ENCODE results near the gene PACC1. TPM values are rescaled to one million over a fixed set of nuclear protein-coding genes. Genes with fewer than 3 reads are reported as not detected.

PACC1 gene
- total and polyA plus RNA-seq, 2 experiments from 2014 or later, result 9.4 to 10.4 TPM

- TF ChIP-seq, protein P1, sequence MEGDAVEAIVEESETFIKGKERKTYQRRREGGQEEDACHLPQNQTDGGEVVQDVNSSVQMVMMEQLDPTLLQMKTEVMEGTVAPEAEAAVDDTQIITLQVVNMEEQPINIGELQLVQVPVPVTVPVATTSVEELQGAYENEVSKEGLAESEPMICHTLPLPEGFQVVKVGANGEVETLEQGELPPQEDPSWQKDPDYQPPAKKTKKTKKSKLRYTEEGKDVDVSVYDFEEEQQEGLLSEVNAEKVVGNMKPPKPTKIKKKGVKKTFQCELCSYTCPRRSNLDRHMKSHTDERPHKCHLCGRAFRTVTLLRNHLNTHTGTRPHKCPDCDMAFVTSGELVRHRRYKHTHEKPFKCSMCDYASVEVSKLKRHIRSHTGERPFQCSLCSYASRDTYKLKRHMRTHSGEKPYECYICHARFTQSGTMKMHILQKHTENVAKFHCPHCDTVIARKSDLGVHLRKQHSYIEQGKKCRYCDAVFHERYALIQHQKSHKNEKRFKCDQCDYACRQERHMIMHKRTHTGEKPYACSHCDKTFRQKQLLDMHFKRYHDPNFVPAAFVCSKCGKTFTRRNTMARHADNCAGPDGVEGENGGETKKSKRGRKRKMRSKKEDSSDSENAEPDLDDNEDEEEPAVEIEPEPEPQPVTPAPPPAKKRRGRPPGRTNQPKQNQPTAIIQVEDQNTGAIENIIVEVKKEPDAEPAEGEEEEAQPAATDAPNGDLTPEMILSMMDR (IDR thresholded peaks at IDR 0.05; ENCODE audit: poor library complexity), result no peak
- TF ChIP-seq EZH2phosphoT487 (IDR thresholded peaks at IDR 0.05; ENCODE audit: low read depth, severe bottlenecking, unreplicated experiment), result no peak
- no peak for TF ChIP-seq EZH2 (IDR thresholded peaks at IDR 0.05; ENCODE audit: borderline replicate concordance)
- H4K20me1 ChIP-seq (ENCODE audit: insufficient read depth, poor library complexity, severe bottlenecking), result no peaks in the 10 kb centered on the region
- no peaks in the 10 kb centered on the region for H3K9me3 ChIP-seq (ENCODE audit: low read depth)
- no peak overlapping the region for H3K4me2 ChIP-seq
- H3K4me1 ChIP-seq (ENCODE audit: insufficient read depth), result no peaks in the 10 kb centered on the region
- 80% methylated on average over 2 of the region's 2 CpGs for WGBS (ENCODE audit: low lambda C conversion rate, missing lambda C conversion rate)
- no peaks in the 10 kb centered on the region for H3K27me3 ChIP-seq
- H2AFZ ChIP-seq, result no peak overlapping the region
- H3K9me2 ChIP-seq (replicated peaks; ENCODE audit: insufficient read depth), result no peaks in the 10 kb centered on the region
- no peaks in the 10 kb centered on the region for H3K36me3 ChIP-seq (replicated peaks; ENCODE audit: insufficient read depth, low read depth)
- H3K79me2 ChIP-seq, result no peaks in the 10 kb centered on the region
- DNase-seq (ENCODE audit: low spot score), result no peak
- H3K27ac ChIP-seq, result no peak overlapping the region
- no peak overlapping the region for H3K4me3 ChIP-seq
Measured at GRCh38 chr1:212421165-212421564, 6.5 kb upstream of the PACC1 start.

- Histone ChIP-seq H3K4me1 (ENCODE audit: insufficient read depth) (peaks cover 8% of the 10 kb centered on the region), H3K4me3 (no peak overlapping the region), H3K9me2 (replicated peaks; ENCODE audit: insufficient read depth) (no peaks in the 10 kb centered on the region), H3K4me2 (peak overlapping the region; percentile 97), H3K9me3 (ENCODE audit: low read depth) (no peaks in the 10 kb centered on the region), H3K27me3 (no peaks in the 10 kb centered on the region), H2AFZ (peak overlapping the region; percentile 70), H4K20me1 (ENCODE audit: insufficient read depth, poor library complexity, severe bottlenecking) (no peaks in the 10 kb centered on the region), H3K79me2 (peaks cover 17% of the 10 kb centered on the region), H3K27ac (peak overlapping the region; percentile 2), H3K36me3 (replicated peaks; ENCODE audit: insufficient read depth, low read depth) (no peaks in the 10 kb centered on the region)
- WGBS (ENCODE audit: low lambda C conversion rate, missing lambda C conversion rate), result 81% methylated on average over 13 of the region's 13 CpGs
- TF ChIP-seq EZH2 (IDR thresholded peaks at IDR 0.05; ENCODE audit: borderline replicate concordance), result no peak
- TF ChIP-seq, protein P1 (IDR thresholded peaks at IDR 0.05; ENCODE audit: poor library complexity), result no peak
- no peak for TF ChIP-seq EZH2phosphoT487 (IDR thresholded peaks at IDR 0.05; ENCODE audit: low read depth, severe bottlenecking, unreplicated experiment)
- no peak for DNase-seq (ENCODE audit: low spot score)
Measured at GRCh38 chr1:212415107-212415841, 588 bp upstream of the PACC1 start.

- no peaks in the 10 kb centered on the region for H3K27me3 ChIP-seq
- no peaks in the 10 kb centered on the region for H4K20me1 ChIP-seq (ENCODE audit: insufficient read depth, poor library complexity, severe bottlenecking)
- H3K79me2 ChIP-seq, result peaks cover 17% of the 10 kb centered on the region
- peak overlapping the region; percentile 64 for H3K27ac ChIP-seq
- H3K4me1 ChIP-seq (ENCODE audit: insufficient read depth), result peaks cover 8% of the 10 kb centered on the region
- H3K4me2 ChIP-seq, result peak overlapping the region; percentile 97
- no peaks in the 10 kb centered on the region for H3K9me2 ChIP-seq (replicated peaks; ENCODE audit: insufficient read depth)
- peak overlapping the region; percentile 97 for H3K4me3 ChIP-seq
- WGBS (ENCODE audit: low lambda C conversion rate, missing lambda C conversion rate), result 6% methylated on average over 21 of the region's 21 CpGs
- H2AFZ ChIP-seq, result peak overlapping the region; percentile 70
- TF ChIP-seq, protein P1 (IDR thresholded peaks at IDR 0.05; ENCODE audit: poor library complexity), result no peak
- TF ChIP-seq EZH2phosphoT487 (IDR thresholded peaks at IDR 0.05; ENCODE audit: low read depth, severe bottlenecking, unreplicated experiment) (no peak), EZH2 (IDR thresholded peaks at IDR 0.05; ENCODE audit: borderline replicate concordance) (no peak)
- H3K36me3 ChIP-seq (replicated peaks; ENCODE audit: insufficient read depth, low read depth), result no peaks in the 10 kb centered on the region
- DNase-seq (ENCODE audit: low spot score), result peak; percentile 23
- H3K9me3 ChIP-seq (ENCODE audit: low read depth), result no peaks in the 10 kb centered on the region
Measured at GRCh38 chr1:212413902-212414327, 771 bp downstream of the PACC1 start.
